GM19035 (cell line): Measurements from ENCODE around the gene EDIL3.
"Not testable (repeated sequence)": the region's sequence is repeated elsewhere in the genome, so short reads cannot be mapped to it uniquely, and the experiment has no call there.

ENCODE experiments used
- ATAC-seq: cut with Tn5 transposase; IDR thresholded peaks from one replicate; pipeline ENCODE4 v1.9.1; 2021; ENCODE audit not compliant: unreplicated experiment

EDIL3 gene

GRCh38 chr5:84303315-84303714, 81.4 kb downstream of the EDIL3 start:
- ATAC-seq, result no peak

GRCh38 chr5:84301535-84301934, 83.1 kb downstream of the EDIL3 start:
- ATAC-seq, result no peak

- no peak for ATAC-seq
Observed at GRCh38 chr5:84299959-84300358, 84.7 kb downstream of the EDIL3 start.

GRCh38 chr5:84298628-84299027, 86.1 kb downstream of the EDIL3 start:
- ATAC-seq, result no peak

DNA sequence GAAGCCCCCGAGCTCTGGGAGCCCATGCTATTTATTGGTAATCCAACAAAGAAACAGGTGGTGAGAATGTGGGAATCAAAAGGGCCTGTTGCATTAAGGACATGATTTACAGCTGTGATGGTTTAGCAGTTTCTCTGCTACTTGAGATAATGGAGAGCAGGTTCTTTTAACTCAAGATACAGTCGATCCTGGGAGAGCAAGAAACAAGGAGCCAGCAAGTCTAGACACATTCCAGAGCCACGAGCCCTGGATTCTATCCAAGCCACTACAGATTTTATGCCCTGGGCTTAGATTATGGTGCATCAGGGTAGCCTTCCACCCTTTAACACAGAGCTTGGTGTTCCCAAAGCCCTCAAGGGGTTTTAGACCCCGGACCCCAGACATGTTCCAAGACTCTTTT, 87.0 kb downstream of the EDIL3 start:
- not testable (repeated sequence) for ATAC-seq

DNA sequence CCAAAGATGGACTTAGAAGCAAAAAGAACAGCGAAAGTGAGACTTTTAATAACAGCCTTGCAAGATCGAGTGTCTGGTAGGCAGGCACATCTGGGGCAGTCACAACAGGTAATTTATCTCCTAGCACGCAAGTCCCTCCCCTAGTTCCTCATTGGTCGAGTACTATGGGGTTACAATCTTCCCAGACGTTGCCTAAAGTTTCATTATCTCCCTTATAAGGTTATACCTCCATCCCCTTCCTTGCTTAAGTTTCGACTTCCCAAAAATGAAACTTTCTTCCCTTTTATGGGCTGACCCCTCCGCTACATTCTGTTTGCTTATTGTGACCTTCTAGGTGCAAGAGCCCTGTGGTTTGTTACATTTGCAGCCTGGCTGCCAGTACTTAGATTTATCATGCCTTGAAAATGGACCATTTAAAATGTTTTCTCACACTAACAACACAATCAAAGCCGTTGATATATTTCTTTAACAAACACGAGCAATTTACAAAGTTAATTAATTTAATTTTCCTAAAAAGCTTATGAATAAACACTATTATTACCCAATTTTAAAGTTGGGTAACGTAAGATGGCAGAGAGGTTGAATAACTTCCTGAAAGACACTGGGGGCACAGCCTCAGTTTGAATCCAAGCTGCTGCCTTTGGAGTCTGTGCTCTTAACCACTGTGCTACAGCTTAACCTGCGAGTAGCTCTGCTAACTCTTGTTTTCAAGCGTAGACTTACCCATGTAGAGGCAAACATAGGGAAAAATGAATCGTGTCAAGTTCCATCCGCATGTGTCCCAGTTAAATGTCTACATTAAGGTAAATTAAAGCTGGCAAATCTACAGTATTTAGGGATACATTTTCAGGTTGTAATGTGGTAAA, 91.7 kb downstream of the EDIL3 start:
- no peak for ATAC-seq

DNA sequence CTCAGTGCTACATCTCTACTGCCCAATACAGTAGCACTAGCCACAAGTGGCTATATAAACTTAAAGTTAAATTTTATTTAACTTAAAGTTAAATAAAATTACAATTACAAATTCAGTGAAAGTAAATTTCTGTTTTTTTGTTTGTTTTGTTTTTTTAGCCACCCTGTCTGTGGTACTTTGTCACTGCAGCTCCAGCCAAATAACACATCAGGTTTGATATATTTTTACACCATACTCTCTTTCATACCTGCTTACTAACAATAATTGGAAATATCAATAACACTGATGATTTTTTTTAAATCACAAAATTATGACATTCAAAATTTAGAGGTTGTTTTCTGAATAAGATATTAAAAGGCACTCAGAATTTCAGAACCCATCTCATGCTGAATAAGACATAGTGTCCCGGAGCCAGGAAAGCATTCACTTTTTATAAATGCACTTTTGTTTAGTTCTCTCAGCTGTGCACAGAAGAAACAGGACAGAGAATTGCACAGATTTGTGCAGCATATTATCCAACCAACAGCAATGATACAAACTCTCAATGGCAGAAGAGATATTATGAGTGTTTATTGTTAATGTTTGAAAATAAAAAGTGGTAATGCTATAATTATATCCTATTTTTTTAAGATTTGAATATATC, 92.6 kb downstream of the EDIL3 start:
- no peak for ATAC-seq

DNA sequence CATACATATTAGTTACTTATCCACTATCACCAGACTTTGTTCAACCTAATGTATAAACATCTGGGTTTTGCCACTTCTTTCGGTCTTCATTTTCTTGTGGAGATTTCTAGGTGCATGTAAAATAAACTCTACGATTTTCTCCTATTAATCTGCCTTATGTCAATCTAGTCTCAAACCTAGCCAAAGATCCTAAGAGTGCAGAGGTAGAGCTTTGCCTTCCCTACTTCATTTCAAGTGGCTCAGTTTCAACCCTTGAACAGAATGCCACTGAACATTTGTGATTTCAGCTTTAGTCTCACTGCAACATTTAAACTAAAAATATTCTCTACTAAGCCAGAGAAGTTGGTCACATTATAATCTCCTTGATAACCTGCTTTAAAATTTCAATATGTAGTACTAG, 94.0 kb downstream of the EDIL3 start:
- no peak for ATAC-seq

DNA sequence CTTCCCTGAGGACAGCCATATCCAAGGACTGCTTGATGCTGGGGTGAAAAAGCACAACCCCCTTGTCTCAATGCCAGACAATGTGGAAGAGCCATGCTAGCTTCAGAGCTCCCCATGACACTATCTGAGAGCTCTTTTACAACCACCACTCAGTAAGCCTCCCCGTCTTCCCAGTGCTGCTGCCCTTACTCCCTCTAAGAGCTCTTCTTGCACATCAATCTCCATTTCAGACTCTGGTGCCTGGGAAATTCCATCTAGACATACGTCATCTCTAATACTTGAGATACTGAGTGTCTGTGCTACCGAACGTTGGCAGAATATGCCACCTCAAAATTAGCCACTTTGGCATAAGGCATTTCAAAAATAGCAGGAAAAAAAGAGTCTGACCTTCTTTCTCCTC, 94.5 kb downstream of the EDIL3 start:
- ATAC-seq, result no peak

GRCh38 chr5:84287951-84288350, 96.7 kb downstream of the EDIL3 start:
- ATAC-seq, result peak; percentile 80

- no peak for ATAC-seq
Observed at GRCh38 chr5:84286662-84287061, 98.0 kb downstream of the EDIL3 start.

- no peak for ATAC-seq
Observed at GRCh38 chr5:84285641-84286637, 98.7 kb downstream of the EDIL3 start.

DNA sequence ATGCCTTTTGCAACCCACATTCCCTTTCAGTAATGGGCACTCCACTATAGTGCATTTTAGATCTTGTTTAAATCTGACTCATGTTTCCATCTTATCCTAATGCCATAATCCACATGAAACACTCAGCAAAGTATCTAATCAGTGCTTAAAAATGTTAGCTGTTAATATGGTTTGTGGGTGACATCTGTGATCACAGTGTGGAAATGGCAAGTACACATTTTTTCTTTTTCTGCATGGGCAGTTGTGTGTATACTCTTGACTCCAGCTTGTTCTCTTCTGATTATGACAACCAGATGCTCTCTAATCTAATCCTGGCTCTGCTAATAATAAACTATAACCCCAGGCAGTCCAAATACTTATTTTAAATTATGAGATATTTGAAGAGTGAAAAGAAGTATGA, 103.3 kb downstream of the EDIL3 start:
- ATAC-seq, result no peak

- ATAC-seq, result no peak
Observed at GRCh38 chr5:84279234-84279633, 105.4 kb downstream of the EDIL3 start.

- ATAC-seq, result no peak
Observed at GRCh38 chr5:84275609-84276008, 109.1 kb downstream of the EDIL3 start.

DNA sequence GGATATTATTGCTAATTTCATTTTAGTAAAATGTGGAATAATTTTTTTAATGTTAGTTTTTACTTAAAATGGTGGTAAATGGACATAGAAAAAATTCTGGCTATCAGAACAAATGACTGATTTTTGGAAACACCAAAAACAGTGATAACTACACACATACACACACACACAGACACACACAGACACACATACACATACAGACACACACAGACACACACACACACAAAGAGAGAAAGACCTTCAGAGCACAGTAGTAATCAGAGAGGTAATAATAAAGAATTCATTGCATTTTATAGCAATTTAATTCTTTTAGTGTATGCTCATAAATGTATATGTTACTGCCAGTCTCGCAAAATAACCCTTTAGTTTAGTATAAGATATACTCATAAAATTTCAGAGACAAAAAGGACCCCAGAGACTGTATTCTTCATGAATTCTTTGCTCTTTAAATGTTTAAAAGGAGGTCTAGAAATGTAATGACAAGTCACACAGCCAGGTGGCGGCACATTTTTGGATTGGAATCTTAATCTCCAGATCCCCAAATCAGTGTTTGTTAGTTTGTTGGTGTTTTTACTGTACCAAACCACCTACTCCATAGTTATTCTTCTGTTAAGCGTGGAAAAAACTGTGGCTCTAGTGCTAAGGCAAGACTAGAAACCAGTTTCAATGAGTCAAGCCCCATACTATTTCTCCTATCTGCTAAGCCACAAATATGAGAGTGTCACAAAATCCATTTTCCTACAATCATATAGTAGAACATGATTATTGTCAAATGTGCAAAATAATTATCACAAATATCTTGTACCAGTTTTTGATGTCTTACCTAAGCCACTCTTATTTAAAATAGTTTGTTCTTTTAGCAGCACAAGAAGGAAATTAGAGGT, 109.9 kb downstream of the EDIL3 start:
- ATAC-seq, result no peak

DNA sequence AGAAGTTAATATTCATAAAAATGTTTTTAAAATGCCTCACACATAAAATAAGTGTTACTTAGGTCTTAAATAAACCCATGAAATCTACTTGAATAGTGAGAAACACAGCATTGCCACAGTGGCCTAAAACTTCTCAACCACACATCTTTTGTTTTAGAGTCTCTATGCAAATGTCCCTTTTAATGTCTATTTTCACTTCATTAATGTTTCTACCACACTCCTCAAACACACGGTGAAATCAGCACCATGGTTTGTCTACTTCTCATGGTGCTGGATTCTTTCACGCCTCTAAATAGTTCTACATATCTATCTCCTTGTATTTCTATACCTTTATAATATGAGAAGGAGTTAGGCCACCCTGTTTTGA, 111.2 kb downstream of the EDIL3 start:
- ATAC-seq, result peak; percentile 81

DNA sequence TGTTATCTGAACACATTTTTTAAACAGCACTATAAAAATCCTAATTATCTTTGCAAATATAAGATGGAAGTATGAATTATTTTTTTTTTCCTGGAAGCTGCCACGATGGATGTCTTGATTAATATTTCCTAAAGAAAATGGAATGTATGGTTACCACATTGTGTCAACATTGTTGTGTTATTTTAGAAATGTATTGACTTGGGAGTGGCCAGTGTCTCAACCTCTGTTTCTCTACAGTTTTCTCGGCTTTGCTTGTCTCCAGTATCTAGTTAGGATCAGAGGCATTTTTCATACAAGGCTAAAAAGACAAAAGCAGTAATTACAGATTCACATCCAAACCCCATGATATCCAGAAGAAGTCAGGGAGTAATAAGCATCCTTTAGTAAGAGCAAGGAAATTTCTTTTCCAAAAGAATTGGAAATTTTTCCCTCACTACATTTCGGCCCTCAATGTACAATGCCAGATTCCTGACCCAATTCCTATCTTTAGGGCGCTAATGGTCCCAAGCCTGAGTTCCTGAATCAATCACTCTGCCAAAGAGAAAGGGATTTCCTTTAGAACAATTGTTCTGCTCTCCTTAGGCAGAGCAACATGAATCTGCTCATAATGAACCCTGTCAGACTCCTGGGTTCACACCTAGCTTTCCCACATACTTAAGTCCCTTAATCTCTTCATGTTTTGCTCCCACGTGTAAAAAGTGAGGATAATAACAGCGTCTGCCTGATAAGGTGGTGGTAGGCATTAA, 111.7 kb downstream of the EDIL3 start:
- ATAC-seq, result peak; percentile 41

- no peak for ATAC-seq
Observed at GRCh38 chr5:84265739-84266550, 118.7 kb downstream of the EDIL3 start.
